IMR-90 (cell line): ENCODE results near the gene ADAM12. TPM values are rescaled to one million over a fixed set of nuclear protein-coding genes. Genes with fewer than 3 reads are reported as not detected.

Experiments used
- ATAC-seq: fragments of 200-7000 bp; cut with Tn5 transposase; 2 replicates; pipeline ENCODE4 v1.9.1; 2020; ENCODE audit warnings: low read depth, mild to moderate bottlenecking, moderate library complexity
- BruUV-seq: library from RNA; stranded (reverse); fragments of 400-500 nt; replicated peaks from 2 replicates; lab custom pipeline; 2021; lab: Mats Ljungman, UMichigan
- CTCF ChIA-PET: fragments of 300-600 bp; formaldehyde crosslinking; extraction: SDS; loops from one replicate; lab custom pipeline; 2021; ENCODE audit warnings: antibody characterized with exemption; lab: Yijun Ruan, JAX
- POLR2A ChIA-PET: fragments of 300-600 bp; sonication (Branson Sonifier 250); formaldehyde crosslinking; loops from one replicate; lab custom pipeline; 2022; ENCODE audit warnings: antibody characterized with exemption; ENCODE audit not compliant: unreplicated experiment; lab: Charles Lee
- DNase-seq: peaks from one replicate; pipeline ENCODE4 v3.0.0; 2013
- H2AFZ ChIP-seq: replicated peaks from 2 replicates; pipeline ENCODE3; 2013; ENCODE audit warnings: low read length, mild to moderate bottlenecking; ENCODE audit not compliant: poor library complexity
- H2AK5ac ChIP-seq: 2 replicates; pipeline ENCODE4 v1.6.1; 2013; ENCODE audit warnings: low read depth, low read length, inconsistent platforms
- H2AK9ac ChIP-seq: replicated peaks from 2 replicates; pipeline ENCODE3; 2013; ENCODE audit warnings: mild to moderate bottlenecking, low read depth, low read length, moderate library complexity; ENCODE audit not compliant: poor library complexity
- H2BK120ac ChIP-seq: 2 replicates; pipeline ENCODE4 v1.6.1; 2013; ENCODE audit warnings: low read depth, low read length, inconsistent platforms
- H2BK15ac ChIP-seq: 3 replicates; pipeline ENCODE4 v1.6.1; 2013; ENCODE audit warnings: low read depth, low read length, inconsistent platforms
- H2BK20ac ChIP-seq: 2 replicates; pipeline ENCODE4 v1.6.1; 2013; ENCODE audit warnings: low read depth, mild to moderate bottlenecking, inconsistent platforms, low read length, moderate library complexity
- H2BK5ac ChIP-seq: 2 replicates; pipeline ENCODE4 v1.6.1; 2013; ENCODE audit warnings: mild to moderate bottlenecking, low read depth, low read length, inconsistent platforms; ENCODE audit not compliant: poor library complexity, severe bottlenecking
- H3K14ac ChIP-seq: replicated peaks from 2 replicates; pipeline ENCODE4 v1.6.1; 2013; ENCODE audit warnings: low read depth, low read length, inconsistent platforms
- H3K18ac ChIP-seq: 2 replicates; pipeline ENCODE4 v1.6.1; 2013; ENCODE audit warnings: low read depth, low read length, control low read depth
- H3K23ac ChIP-seq: 2 replicates; pipeline ENCODE4 v1.6.1; 2013; ENCODE audit warnings: low read depth, low read length, inconsistent platforms
- H3K27ac ChIP-seq: 2 replicates; pipeline ENCODE4 v1.5.1; 2013; ENCODE audit warnings: mild to moderate bottlenecking, control low read depth, low read length; ENCODE audit not compliant: insufficient read depth
- H3K27me3 ChIP-seq: 2 replicates; pipeline ENCODE4 v1.6.1; 2013; ENCODE audit warnings: low read length; ENCODE audit not compliant: control insufficient read depth, insufficient read depth
- H3K36me3 ChIP-seq: 2 replicates; pipeline ENCODE4 v1.6.1; 2013; ENCODE audit warnings: low read length, mixed read lengths; ENCODE audit not compliant: control insufficient read depth, insufficient read depth
- H3K4ac ChIP-seq: 2 replicates; pipeline ENCODE4 v1.6.1; 2013; ENCODE audit warnings: low read depth, low read length, inconsistent platforms
- H3K4me1 ChIP-seq: 2 replicates; pipeline ENCODE4 v1.6.1; 2013; ENCODE audit warnings: low read length, mixed read lengths; ENCODE audit not compliant: control insufficient read depth, insufficient read depth
- H3K4me2 ChIP-seq: 2 replicates; pipeline ENCODE4 v1.6.1; 2013; ENCODE audit warnings: low read depth, mild to moderate bottlenecking, control low read depth, low read length, moderate library complexity
- H3K4me3 ChIP-seq: 2 replicates; pipeline ENCODE4 v1.5.1; 2013; ENCODE audit warnings: low read depth, mild to moderate bottlenecking, control low read depth, low read length, moderate library complexity; ENCODE audit not compliant: insufficient read depth
- H3K56ac ChIP-seq: 2 replicates; pipeline ENCODE4 v1.6.1; 2013; ENCODE audit warnings: low read length, inconsistent platforms; ENCODE audit not compliant: insufficient read depth; ENCODE audit errors: extremely low read depth
- H3K79me1 ChIP-seq, 2 experiments: 2 replicates each; pipeline ENCODE4 v1.6.1; 2013; ENCODE audit warnings: low read length in 2 of 2, inconsistent platforms in 1 of 2, low read depth in 1 of 2
- H3K9ac ChIP-seq: 2 replicates; pipeline ENCODE4 v1.6.1; 2013; ENCODE audit warnings: low read depth, low read length, control low read depth
- H3K9me1 ChIP-seq: 2 replicates; pipeline ENCODE4 v1.6.1; 2013; ENCODE audit warnings: low read length, inconsistent platforms; ENCODE audit not compliant: insufficient read depth
- H3K9me3 ChIP-seq: 2 replicates; pipeline ENCODE4 v1.6.1; 2013; ENCODE audit warnings: low read length; ENCODE audit not compliant: control insufficient read depth, insufficient read depth
- H4K20me1 ChIP-seq: 2 replicates; pipeline ENCODE4 v1.6.1; 2013; ENCODE audit warnings: low read length, inconsistent platforms; ENCODE audit not compliant: insufficient read depth
- H4K5ac ChIP-seq: 2 replicates; pipeline ENCODE4 v1.6.1; 2013; ENCODE audit warnings: mild to moderate bottlenecking, low read depth, low read length, control low read depth
- H4K8ac ChIP-seq, 2 experiments: 2 replicates each; pipeline ENCODE4 v1.6.1; 2013; ENCODE audit warnings: low read depth in 2 of 2, low read length in 2 of 2, control low read depth in 1 of 2, inconsistent platforms in 1 of 2
- H4K91ac ChIP-seq: 2 replicates; pipeline ENCODE4 v1.6.1; 2013; ENCODE audit warnings: low read depth, low read length, inconsistent platforms; ENCODE audit not compliant: insufficient read depth
- BHLHE40 ChIP-seq: fragments of 150-350 bp; IDR thresholded peaks from 2 replicates; pipeline ENCODE4 v1.6.1; 2016; ENCODE audit warnings: mild to moderate bottlenecking, low read depth, low read length
- MAFK ChIP-seq: IDR thresholded peaks from 2 replicates; pipeline ENCODE4 v1.6.1; 2012; ENCODE audit warnings: low read depth, low read length, improper control_type of control experiment
- MXI1 ChIP-seq: IDR thresholded peaks from 2 replicates; pipeline ENCODE4 v1.6.1; 2012; ENCODE audit warnings: low read depth, mild to moderate bottlenecking, low read length, moderate library complexity, borderline replicate concordance
- POLR2A ChIP-seq: IDR thresholded peaks from 2 replicates; pipeline ENCODE4 v1.6.1; 2012; ENCODE audit warnings: mild to moderate bottlenecking, low read depth, low read length
- dilution Hi-C: fragments of 300-500 bp; cut with HindIII; formaldehyde crosslinking; loops from one replicate; pipeline ENCODE4 v1.14.3; 2018; ENCODE audit warnings: low sequenced_read_pairs; ENCODE audit not compliant: unreplicated experiment
- in situ Hi-C: fragments of 300-500 bp; cut with MboI; formaldehyde crosslinking; loops from 3 replicates; pipeline ENCODE4 v1.14.3; 2019; ENCODE audit warnings: low sequenced_read_pairs, inconsistent platforms, mixed read lengths
- intact Hi-C: fragments of 100-400 bp; cut with micrococcal nuclease; formaldehyde crosslinking; loops from 2 replicates; pipeline ENCODE4 v1.10.0; 2022
- polyA plus RNA-seq, 3 experiments: library from polyadenylated mRNA; depleted of rRNA; stranded (reverse); fragments of >200 nt; gene quantifications; 2 replicates each; pipeline ENCODE4 v1.2.3, GENCODE V29; 2012; ENCODE audit warnings: low replicate concordance in 1 of 3
- total RNA-seq: library from RNA; depleted of rRNA; stranded (reverse); fragments of >200 nt; gene quantifications from 2 replicates; pipeline ENCODE4 v1.2.3, GENCODE V29; 2012

Gene ADAM12
- total and polyA plus RNA-seq, 2 of the 4 experiments (the other 2 are of a cell fraction): 9.6 to 10.2 TPM

DNA sequence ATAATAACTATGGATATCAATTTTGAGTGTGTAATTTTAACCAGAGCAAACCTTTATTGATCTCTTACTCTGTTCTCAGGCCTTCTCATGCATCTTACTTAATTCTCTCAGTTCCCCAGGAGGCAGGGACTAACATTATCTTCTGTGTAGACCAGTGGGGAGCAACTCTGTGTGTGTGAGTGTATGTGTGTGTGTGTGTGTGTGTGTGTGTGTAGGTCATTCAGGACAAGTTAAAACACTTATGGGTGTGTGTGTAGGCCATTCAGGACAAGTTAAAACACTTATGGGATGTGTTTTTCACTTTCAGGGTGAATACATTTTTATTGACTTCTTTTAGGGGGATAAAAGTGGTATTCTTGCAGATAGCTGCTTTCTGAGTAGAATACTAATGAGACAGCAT, 145.0 kb downstream of the ADAM12 start:
- peaks cover 18% of the 10 kb centered on the region for H3K4me1 ChIP-seq
- H2AK9ac ChIP-seq: no peak overlapping the region
- H3K27ac ChIP-seq: no peak overlapping the region
- peak overlapping the region in 1 of 2 experiments; percentile 52; a peak in 2 of 4 replicates for H4K8ac ChIP-seq
- dilution Hi-C loops: no loop called here
- H3K56ac ChIP-seq: peak overlapping the region; percentile 10; the same call in 1 of the 2 replicates
- H3K14ac ChIP-seq: peak overlapping the region; percentile 53
- peak overlapping the region; percentile 83; the same call in 1 of the 3 replicates for H2BK15ac ChIP-seq
- H4K5ac ChIP-seq: no peak overlapping the region
- intact Hi-C loops: loop anchor here (10.0 kb wide), 1 partner anchor 109 kb away; no protein-coding TSS in a partner anchor
- H4K20me1 ChIP-seq: 0 out of 2 replicates have a peak, but pooled peaks cover 3% of the 10 kb centered on the region
- H3K23ac ChIP-seq: peak overlapping the region; percentile 56; the same call in 1 of the 2 replicates
- peak overlapping the region; percentile 83 for H2AFZ ChIP-seq
- ChIA-PET POLR2A (no interaction called here), CTCF (no interaction called here)
- TF ChIP-seq MAFK: no peak
- TF ChIP-seq POLR2A: peak; percentile 18; the same call in 1 of the 2 replicates
- TF ChIP-seq MXI1: no peak
- TF ChIP-seq BHLHE40: no peak
- no peaks in the 10 kb centered on the region for H3K36me3 ChIP-seq
- H3K27me3 ChIP-seq: no peaks in the 10 kb centered on the region
- peak overlapping the region; percentile 84 for H2BK20ac ChIP-seq
- BruUV-seq: no TSS peak
- no peaks in the 10 kb centered on the region for H3K9me3 ChIP-seq
- ATAC-seq (no peak), DNase-seq (peak; percentile 13)
- no peak overlapping the region for H3K4me3 ChIP-seq
- peak overlapping the region; percentile 87; the same call in 1 of the 2 replicates for H2BK120ac ChIP-seq
- in situ Hi-C loops: no loop called here
- H3K9me1 ChIP-seq: peaks cover 22% of the 10 kb centered on the region
- H3K79me1 ChIP-seq: no peaks in the 10 kb centered on the region; a peak in 1 of 4 replicates
- no peak overlapping the region for H3K4me2 ChIP-seq
- H4K91ac ChIP-seq: peak overlapping the region; percentile 70
- H3K4ac ChIP-seq: peak overlapping the region; percentile 84
- peak overlapping the region; percentile 21 for H2BK5ac ChIP-seq
- peak overlapping the region; percentile 36; the same call in 1 of the 2 replicates for H3K18ac ChIP-seq
- H3K9ac ChIP-seq: no peak overlapping the region
- H2AK5ac ChIP-seq: peak overlapping the region; percentile 53; the same call in 1 of the 2 replicates
